SK-N-MC (cell line): ENCODE measurements around the gene RNLS.

Experiments
- DNase-seq: peaks from one replicate; pipeline ENCODE4 v3.0.0-alpha.2; 2011; ENCODE audit warnings: low read depth, low spot score
- H3K27ac ChIP-seq: fragments of 200-600 bp; sonication (generic); 2 replicates; pipeline ENCODE4 v1.5.1; 2016; ENCODE audit warnings: mixed run types
- H3K36me3 ChIP-seq: fragments of 200-600 bp; sonication (generic); 2 replicates; pipeline ENCODE4 v1.6.1; 2017; ENCODE audit warnings: antibody characterized with exemption, low read length, mixed read lengths; ENCODE audit not compliant: insufficient read depth
- H3K4me3 ChIP-seq: fragments of 200-600 bp; sonication (generic); 2 replicates; pipeline ENCODE4 v1.5.1; 2016
- H3K9ac ChIP-seq: fragments of 200-600 bp; sonication (generic); 2 replicates; pipeline ENCODE4 v1.8.0; 2017; ENCODE audit warnings: mixed run types, mixed read lengths; ENCODE audit not compliant: insufficient read length
- H3K9me3 ChIP-seq: fragments of 200-600 bp; sonication (generic); 2 replicates; pipeline ENCODE4 v1.6.1; 2017; ENCODE audit warnings: low read depth, mild to moderate bottlenecking, antibody characterized with exemption, low read length, moderate library complexity, mixed read lengths
- EZH2 ChIP-seq: fragments of 200-600 bp; sonication (generic); IDR thresholded peaks from one replicate; pipeline ENCODE4 v1.6.1; 2017; ENCODE audit warnings: antibody characterized with exemption
- FOXP2 ChIP-seq: optimal IDR thresholded peaks from 2 replicates; pipeline ENCODE3; 2011; ENCODE audit warnings: mild to moderate bottlenecking, moderate library complexity; ENCODE audit not compliant: insufficient read depth; ENCODE audit errors: extremely low read length, control extremely low read depth
- POLR2AphosphoS5 ChIP-seq: IDR thresholded peaks from 2 replicates; pipeline ENCODE4 v1.6.1; 2012; ENCODE audit warnings: mild to moderate bottlenecking, low read depth, low read length, borderline replicate concordance

RNLS gene

GRCh38 chr10:88256013-88256680 is 327.0 kb downstream of the RNLS start:
- no peak for TF ChIP-seq FOXP2
- no peak for TF ChIP-seq POLR2AphosphoS5
- no peak for TF ChIP-seq EZH2

GRCh38 chr10:88254091-88254490 is 329.0 kb downstream of the RNLS start:
- DNase-seq: no peak
- H3K27ac ChIP-seq: no peak overlapping the region
- no peaks in the 10 kb centered on the region for H3K9me3 ChIP-seq
- TF ChIP-seq EZH2 (no peak), FOXP2 (no peak), POLR2AphosphoS5 (no peak)
- H3K9ac ChIP-seq: no peak overlapping the region
- H3K36me3 ChIP-seq: no peaks in the 10 kb centered on the region
- H3K4me3 ChIP-seq: no peak overlapping the region

More at GRCh38 chr10:88256013-88256680, 327.0 kb downstream of the RNLS start:
- no peak overlapping the region for H3K9ac ChIP-seq
- no peak overlapping the region for H3K4me3 ChIP-seq
- no peak overlapping the region for H3K27ac ChIP-seq
- DNase-seq: no peak
- no peaks in the 10 kb centered on the region for H3K36me3 ChIP-seq
- no peaks in the 10 kb centered on the region for H3K9me3 ChIP-seq

DNA sequence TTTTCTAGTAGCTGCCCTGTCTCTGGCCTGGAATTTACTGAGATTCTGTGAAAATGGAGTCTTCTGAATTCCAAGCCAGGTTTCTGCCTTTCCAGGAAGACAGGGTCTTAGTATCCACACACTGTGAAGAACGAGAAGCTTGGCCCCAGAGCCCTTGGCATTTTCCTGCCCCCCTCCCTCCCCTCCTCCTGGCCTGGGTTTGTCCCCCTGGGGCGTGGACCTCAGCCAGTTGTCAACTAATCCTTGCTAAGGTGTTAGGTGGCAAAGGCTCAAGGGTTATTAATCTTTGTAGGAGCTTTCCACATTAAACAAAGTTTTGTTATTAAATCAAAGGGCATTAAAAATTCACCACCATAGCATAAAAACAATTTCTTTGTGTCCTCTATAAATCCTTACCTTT is 329.5 kb downstream of the RNLS start:
- Histone ChIP-seq H3K9ac (no peak overlapping the region), H3K4me3 (no peak overlapping the region), H3K36me3 (no peaks in the 10 kb centered on the region), H3K9me3 (no peaks in the 10 kb centered on the region), H3K27ac (no peak overlapping the region)
- DNase-seq: no peak
- TF ChIP-seq FOXP2 (no peak), EZH2 (no peak), POLR2AphosphoS5 (no peak)

DNA sequence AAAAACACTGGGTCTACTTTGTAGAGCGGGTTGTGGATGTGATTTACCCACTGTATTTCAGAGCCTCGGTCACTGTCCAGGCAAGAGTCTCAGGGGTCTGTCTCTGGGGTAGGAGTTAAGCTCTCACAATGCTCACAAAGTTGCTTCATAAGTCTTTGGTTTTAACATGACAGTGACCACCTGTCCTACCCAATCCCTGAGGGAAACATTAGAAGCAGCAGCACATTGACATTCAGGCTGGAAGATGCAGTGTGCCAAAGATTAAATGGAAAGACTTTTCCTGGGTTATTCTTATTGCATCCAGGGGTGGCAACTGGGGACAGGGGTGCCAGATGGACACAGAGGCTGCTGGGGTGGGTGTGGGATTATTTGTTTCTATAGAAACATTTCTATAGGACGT is 330.0 kb downstream of the RNLS start:
- DNase-seq: no peak
- no peak overlapping the region for H3K27ac ChIP-seq

DNA sequence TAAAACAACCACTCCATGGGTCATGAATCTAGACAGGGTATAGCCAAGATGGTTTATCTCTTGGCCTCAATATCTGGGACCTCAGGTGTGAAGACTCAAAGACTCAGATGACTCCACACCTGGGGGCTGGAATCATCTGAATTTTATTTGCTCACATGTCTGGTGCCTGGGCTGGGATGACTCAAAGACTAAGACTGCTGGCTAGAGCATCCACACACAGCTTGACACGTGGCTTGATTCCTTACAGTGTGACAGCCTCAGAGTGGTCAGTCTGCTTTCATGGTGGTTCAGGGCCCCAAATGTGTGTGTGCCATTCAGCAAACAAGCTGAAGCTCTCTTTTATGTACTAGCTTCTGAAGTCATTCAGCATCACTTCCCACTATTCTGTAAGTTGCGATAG is 333.7 kb downstream of the RNLS start:
- H3K27ac ChIP-seq: no peak overlapping the region
- DNase-seq: no peak
- H3K9ac ChIP-seq: no peak overlapping the region
- no peak for TF ChIP-seq POLR2AphosphoS5
- H3K4me3 ChIP-seq: no peak overlapping the region
- H3K9me3 ChIP-seq: no peaks in the 10 kb centered on the region
- no peaks in the 10 kb centered on the region for H3K36me3 ChIP-seq

More for the DNA sequence above, 330.0 kb downstream of the RNLS start:
- H3K9ac ChIP-seq: no peak overlapping the region
- TF ChIP-seq EZH2 (no peak), POLR2AphosphoS5 (no peak), FOXP2 (no peak)
- no peak overlapping the region for H3K4me3 ChIP-seq
- no peaks in the 10 kb centered on the region for H3K9me3 ChIP-seq
- no peaks in the 10 kb centered on the region for H3K36me3 ChIP-seq

GRCh38 chr10:88246675-88247074 is 336.4 kb downstream of the RNLS start:
- TF ChIP-seq POLR2AphosphoS5: no peak
- TF ChIP-seq FOXP2: no peak
- no peak for TF ChIP-seq EZH2
- Histone ChIP-seq H3K4me3 (no peak overlapping the region), H3K27ac (no peak overlapping the region), H3K9me3 (no peaks in the 10 kb centered on the region), H3K36me3 (no peaks in the 10 kb centered on the region), H3K9ac (no peak overlapping the region)
- no peak for DNase-seq

DNA sequence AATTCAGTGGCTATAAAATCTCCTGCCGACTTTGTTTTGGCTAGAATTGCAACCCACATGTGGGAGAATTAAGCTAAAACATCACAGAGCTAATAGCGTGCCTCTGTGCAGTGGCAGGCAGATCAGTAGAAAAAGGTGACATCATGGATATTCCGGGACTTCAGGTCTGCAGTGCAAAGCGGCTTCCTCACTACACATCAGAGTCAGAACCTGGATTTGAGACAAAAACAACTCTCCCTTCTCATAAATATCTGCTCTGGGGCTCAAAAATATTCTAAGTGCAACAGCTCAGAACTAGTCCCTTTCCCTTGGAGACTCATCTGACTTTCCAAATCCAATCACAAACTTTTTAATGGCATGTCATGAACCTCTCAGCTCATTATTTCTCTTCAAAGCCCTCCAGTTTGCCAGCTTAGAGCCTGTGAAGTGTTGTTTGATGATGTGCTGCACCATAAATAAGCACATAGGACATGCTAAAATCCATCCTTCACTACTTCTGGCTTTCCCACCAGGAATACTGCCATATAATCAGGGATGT is 337.1 kb downstream of the RNLS start:
- Histone ChIP-seq H3K36me3 (no peaks in the 10 kb centered on the region), H3K27ac (no peak overlapping the region), H3K4me3 (no peak overlapping the region), H3K9ac (no peak overlapping the region), H3K9me3 (no peaks in the 10 kb centered on the region)
- no peak for DNase-seq
- TF ChIP-seq FOXP2 (no peak), EZH2 (no peak), POLR2AphosphoS5 (no peak)

- Histone ChIP-seq H3K36me3 (no peaks in the 10 kb centered on the region), H3K27ac (no peak overlapping the region), H3K9ac (no peak overlapping the region), H3K9me3 (no peaks in the 10 kb centered on the region), H3K4me3 (no peak overlapping the region)
- DNase-seq: no peak
- TF ChIP-seq FOXP2: no peak
- TF ChIP-seq POLR2AphosphoS5: no peak
- TF ChIP-seq EZH2: no peak
Measured at GRCh38 chr10:88244781-88245625, 338.1 kb downstream of the RNLS start.
